GM23248 (cell line): ENCODE measurements around the gene KIF7.

Source experiments
- EZH2 ChIP-seq: fragments of 200-600 bp; sonication (generic); IDR thresholded peaks from 2 replicates; pipeline ENCODE4 v1.6.1; 2018; ENCODE audit warnings: antibody characterized with exemption, mild to moderate bottlenecking; ENCODE audit not compliant: insufficient read depth, poor library complexity, severe bottlenecking
- EZH2phosphoT487 ChIP-seq: fragments of 200-600 bp; sonication (generic); IDR thresholded peaks from 2 replicates; pipeline ENCODE4 v1.6.1; 2018; ENCODE audit warnings: antibody characterized with exemption, moderate library complexity, mild to moderate bottlenecking, low read depth; ENCODE audit not compliant: insufficient read depth

- TF ChIP-seq EZH2 (no peak), EZH2phosphoT487 (no peak)
Measured at GRCh38 chr15:89656116-89656815, 999 bp upstream of the KIF7 start.
